HL-60 (cell line): Measurements from ENCODE around the gene STATH.

ENCODE experiments used
- SPI1 ChIP-seq: IDR thresholded peaks from 2 replicates; pipeline ENCODE4 v1.6.1; 2012; ENCODE audit warnings: low read depth, mild to moderate bottlenecking, borderline replicate concordance
- TF ChIP-seq, protein P1 (sequence below): IDR thresholded peaks from one replicate; pipeline ENCODE4 v1.5.1; 2011; ENCODE audit warnings: low read length, control low read depth, inconsistent platforms; ENCODE audit not compliant: insufficient read depth
- TF ChIP-seq, protein P2 (sequence below): IDR thresholded peaks from 2 replicates; pipeline ENCODE4 v1.6.1; 2012; ENCODE audit warnings: low read depth; ENCODE audit not compliant: insufficient replicate concordance

DNA sequence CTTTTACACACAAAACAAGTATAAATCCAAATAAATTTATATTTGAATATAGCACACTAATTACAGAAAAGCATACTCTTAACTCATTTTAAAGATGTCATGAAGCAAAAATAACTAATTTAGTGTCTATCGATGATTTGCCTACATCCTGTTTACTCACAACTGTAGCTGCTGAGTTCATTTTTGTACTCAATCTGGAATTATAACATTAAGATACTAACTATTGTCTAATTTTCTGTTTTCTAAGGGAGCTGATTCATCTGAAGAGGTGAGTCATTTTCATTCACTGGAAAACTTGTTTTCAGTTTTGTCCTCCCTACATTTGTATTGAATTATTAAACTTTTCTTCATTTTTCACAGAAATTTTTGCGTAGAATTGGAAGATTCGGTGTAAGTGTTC is 3.7 kb downstream of the STATH start:
- TF ChIP-seq, protein P1, sequence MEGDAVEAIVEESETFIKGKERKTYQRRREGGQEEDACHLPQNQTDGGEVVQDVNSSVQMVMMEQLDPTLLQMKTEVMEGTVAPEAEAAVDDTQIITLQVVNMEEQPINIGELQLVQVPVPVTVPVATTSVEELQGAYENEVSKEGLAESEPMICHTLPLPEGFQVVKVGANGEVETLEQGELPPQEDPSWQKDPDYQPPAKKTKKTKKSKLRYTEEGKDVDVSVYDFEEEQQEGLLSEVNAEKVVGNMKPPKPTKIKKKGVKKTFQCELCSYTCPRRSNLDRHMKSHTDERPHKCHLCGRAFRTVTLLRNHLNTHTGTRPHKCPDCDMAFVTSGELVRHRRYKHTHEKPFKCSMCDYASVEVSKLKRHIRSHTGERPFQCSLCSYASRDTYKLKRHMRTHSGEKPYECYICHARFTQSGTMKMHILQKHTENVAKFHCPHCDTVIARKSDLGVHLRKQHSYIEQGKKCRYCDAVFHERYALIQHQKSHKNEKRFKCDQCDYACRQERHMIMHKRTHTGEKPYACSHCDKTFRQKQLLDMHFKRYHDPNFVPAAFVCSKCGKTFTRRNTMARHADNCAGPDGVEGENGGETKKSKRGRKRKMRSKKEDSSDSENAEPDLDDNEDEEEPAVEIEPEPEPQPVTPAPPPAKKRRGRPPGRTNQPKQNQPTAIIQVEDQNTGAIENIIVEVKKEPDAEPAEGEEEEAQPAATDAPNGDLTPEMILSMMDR = no peak
- TF ChIP-seq, protein P2, sequence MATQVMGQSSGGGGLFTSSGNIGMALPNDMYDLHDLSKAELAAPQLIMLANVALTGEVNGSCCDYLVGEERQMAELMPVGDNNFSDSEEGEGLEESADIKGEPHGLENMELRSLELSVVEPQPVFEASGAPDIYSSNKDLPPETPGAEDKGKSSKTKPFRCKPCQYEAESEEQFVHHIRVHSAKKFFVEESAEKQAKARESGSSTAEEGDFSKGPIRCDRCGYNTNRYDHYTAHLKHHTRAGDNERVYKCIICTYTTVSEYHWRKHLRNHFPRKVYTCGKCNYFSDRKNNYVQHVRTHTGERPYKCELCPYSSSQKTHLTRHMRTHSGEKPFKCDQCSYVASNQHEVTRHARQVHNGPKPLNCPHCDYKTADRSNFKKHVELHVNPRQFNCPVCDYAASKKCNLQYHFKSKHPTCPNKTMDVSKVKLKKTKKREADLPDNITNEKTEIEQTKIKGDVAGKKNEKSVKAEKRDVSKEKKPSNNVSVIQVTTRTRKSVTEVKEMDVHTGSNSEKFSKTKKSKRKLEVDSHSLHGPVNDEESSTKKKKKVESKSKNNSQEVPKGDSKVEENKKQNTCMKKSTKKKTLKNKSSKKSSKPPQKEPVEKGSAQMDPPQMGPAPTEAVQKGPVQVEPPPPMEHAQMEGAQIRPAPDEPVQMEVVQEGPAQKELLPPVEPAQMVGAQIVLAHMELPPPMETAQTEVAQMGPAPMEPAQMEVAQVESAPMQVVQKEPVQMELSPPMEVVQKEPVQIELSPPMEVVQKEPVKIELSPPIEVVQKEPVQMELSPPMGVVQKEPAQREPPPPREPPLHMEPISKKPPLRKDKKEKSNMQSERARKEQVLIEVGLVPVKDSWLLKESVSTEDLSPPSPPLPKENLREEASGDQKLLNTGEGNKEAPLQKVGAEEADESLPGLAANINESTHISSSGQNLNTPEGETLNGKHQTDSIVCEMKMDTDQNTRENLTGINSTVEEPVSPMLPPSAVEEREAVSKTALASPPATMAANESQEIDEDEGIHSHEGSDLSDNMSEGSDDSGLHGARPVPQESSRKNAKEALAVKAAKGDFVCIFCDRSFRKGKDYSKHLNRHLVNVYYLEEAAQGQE = no peak
- TF ChIP-seq SPI1 = no peak
